Astrocyte of the cerebellum (primary cell): ENCODE measurements around the gene YTHDF1.

Experiments
- DNase-seq: peaks from one replicate; pipeline ENCODE4 v3.0.0-alpha.2; 2011; ENCODE audit warnings: low read depth
- H3K4me3 ChIP-seq: 2 replicates; pipeline ENCODE4 v1.5.1; 2011; ENCODE audit warnings: mild to moderate bottlenecking, low read depth, low read length, moderate library complexity
- in situ Hi-C: cut with HindIII; loops from 2 replicates; pipeline ENCODE4 v1.10.0; 2017; ENCODE audit warnings: low sequenced_read_pairs
- TF ChIP-seq, protein P1 (sequence below): IDR thresholded peaks from 2 replicates; pipeline ENCODE4 v1.5.1; 2012; ENCODE audit warnings: low read length, low read depth, moderate library complexity, mild to moderate bottlenecking; ENCODE audit errors: missing control alignments

Gene YTHDF1

DNA sequence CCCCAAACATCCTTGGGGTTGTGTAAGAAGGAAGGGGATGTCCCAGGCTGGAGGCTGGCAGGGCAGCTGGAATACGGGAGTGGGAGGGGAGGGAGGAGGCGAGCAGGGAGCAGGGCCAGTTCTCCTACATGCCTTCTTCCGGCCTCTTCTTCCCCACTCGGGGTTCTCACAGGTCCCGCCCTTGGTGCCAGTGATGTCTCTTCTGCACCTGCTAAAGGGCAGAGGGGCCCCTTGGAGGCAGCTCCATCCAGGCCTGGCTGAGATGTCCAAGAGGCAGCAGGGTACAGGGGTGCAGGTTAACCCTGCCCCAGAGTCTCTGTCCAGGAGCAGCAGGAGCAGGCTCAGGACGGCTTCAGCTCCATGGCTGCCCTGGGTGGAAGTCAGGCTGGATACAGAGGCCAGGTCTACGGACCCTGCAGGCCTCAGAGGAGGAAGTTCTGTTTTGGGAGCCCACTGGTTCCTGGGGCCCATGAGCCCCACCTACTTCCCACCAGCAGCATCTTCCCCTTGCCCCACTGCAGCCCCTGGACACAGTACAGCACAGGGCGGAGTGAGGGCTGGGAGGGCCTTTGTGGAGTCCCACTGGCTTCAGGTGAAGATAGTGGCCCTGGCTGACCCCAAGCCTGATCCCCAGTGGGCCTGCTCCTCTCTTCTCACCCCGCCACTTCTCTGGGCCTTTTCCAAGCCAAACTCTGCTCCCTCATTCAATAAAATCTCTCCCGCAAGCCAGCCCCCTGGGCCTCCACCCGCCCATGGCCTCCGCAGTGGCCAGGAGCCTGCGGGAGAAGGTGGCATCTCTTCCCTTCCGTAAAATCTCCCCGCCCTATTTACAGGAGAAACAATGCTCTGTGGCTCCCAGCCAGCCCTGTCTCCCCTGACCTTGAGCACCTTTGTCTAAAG lies 60.4 kb downstream of the YTHDF1 start:
- TF ChIP-seq, protein P1, sequence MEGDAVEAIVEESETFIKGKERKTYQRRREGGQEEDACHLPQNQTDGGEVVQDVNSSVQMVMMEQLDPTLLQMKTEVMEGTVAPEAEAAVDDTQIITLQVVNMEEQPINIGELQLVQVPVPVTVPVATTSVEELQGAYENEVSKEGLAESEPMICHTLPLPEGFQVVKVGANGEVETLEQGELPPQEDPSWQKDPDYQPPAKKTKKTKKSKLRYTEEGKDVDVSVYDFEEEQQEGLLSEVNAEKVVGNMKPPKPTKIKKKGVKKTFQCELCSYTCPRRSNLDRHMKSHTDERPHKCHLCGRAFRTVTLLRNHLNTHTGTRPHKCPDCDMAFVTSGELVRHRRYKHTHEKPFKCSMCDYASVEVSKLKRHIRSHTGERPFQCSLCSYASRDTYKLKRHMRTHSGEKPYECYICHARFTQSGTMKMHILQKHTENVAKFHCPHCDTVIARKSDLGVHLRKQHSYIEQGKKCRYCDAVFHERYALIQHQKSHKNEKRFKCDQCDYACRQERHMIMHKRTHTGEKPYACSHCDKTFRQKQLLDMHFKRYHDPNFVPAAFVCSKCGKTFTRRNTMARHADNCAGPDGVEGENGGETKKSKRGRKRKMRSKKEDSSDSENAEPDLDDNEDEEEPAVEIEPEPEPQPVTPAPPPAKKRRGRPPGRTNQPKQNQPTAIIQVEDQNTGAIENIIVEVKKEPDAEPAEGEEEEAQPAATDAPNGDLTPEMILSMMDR: no peak
- H3K4me3 ChIP-seq: no peak overlapping the region
- in situ Hi-C loops: no loop called here
- no peak for DNase-seq

- TF ChIP-seq, protein P1: no peak
- DNase-seq: no peak
- in situ Hi-C loops: no loop called here
- H3K4me3 ChIP-seq: no peak overlapping the region
Measured at GRCh38 chr20:63154395-63154794, 61.5 kb downstream of the YTHDF1 start.

DNA sequence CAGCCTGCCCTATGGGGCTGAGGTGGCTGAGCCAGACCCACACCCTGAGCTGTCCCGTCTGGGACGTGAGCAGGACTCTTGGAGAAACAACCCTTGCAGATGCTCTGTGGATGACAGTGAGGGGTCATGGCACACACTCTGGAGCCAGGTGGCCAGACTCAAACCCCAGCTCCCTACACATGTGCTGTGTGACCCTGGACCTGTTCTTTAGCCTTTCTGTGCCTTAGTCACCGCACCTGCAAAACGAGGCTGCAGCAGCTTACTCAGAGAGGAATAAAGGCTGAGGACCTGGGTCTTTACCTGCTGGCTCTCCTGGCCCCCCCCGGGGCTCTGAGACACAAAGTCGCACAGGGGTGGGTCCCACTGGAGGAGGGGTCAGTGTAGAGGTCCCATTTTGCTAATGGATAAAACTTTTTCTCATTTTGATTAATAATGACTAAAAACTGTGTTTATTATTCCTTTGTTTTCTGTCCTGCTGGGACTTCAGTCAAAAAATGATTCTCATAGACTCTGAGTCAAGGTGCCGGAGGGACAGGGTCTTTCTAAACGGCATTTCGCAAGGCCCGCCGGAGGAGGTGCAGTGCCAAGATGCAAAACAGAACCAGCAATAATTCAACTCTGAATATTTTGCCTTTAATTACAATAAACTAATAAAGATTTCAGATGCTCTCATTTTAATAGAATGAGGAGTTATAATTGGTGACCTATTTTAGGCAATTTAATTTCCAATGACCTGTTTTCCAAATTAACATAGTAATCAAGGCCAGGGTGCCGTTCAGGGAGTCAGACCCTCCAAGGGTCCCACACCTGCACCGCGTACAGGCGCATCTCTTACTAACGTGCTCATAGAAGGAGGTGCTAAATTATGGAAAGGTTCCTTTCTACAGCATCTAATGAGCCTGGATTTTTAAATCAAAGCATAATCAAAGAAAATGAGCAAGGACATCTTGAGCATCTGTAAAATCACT lies 62.4 kb downstream of the YTHDF1 start:
- TF ChIP-seq, protein P1: no peak
- no peak overlapping the region for H3K4me3 ChIP-seq
- no peak for DNase-seq
- in situ Hi-C loops: no loop called here

GRCh38 chr20:63152322-63153253 lies 63.3 kb downstream of the YTHDF1 start:
- no peak for DNase-seq
- TF ChIP-seq, protein P1: no peak
- in situ Hi-C loops: no loop called here
- H3K4me3 ChIP-seq: no peak overlapping the region

GRCh38 chr20:63151554-63152321 lies 64.2 kb downstream of the YTHDF1 start:
- H3K4me3 ChIP-seq: no peak overlapping the region
- no peak for DNase-seq
- TF ChIP-seq, protein P1: no peak
- in situ Hi-C loops: no loop called here
